ENCODE data around the gene HOXD11.

HOXD11 gene

GRCh38 chr2:176074919-176075425 lies 32.1 kb upstream of the HOXD11 start:
- DNase-seq (ENCODE audit: insufficient read length) (no peak), FAIRE-seq (no peak)
- no peak for TF ChIP-seq POLR2AphosphoS5 (IDR thresholded peaks at IDR 0.05; ENCODE audit: low read depth, low read length)
- no peak for TF ChIP-seq TAF1 (IDR thresholded peaks at IDR 0.05; ENCODE audit: borderline replicate concordance, low read depth, low read length)
- no peak for TF ChIP-seq POLR2A (IDR thresholded peaks at IDR 0.05; ENCODE audit: low read depth, low read length)

GRCh38 chr2:176075481-176075880 lies 31.6 kb upstream of the HOXD11 start:
- DNase-seq (ENCODE audit: insufficient read length) (no peak), FAIRE-seq (peak; percentile 50)
- TF ChIP-seq POLR2A (IDR thresholded peaks at IDR 0.05; ENCODE audit: low read depth, low read length) = no peak
- TF ChIP-seq TAF1 (IDR thresholded peaks at IDR 0.05; ENCODE audit: borderline replicate concordance, low read depth, low read length) = no peak
- no peak for TF ChIP-seq POLR2AphosphoS5 (IDR thresholded peaks at IDR 0.05; ENCODE audit: low read depth, low read length)

- no peak for TF ChIP-seq POLR2AphosphoS5 (IDR thresholded peaks at IDR 0.05; ENCODE audit: low read depth, low read length)
- FAIRE-seq = no peak
- no peak for DNase-seq (ENCODE audit: insufficient read length)
Observed at GRCh38 chr2:176076063-176076462, 31.0 kb upstream of the HOXD11 start.

GRCh38 chr2:176076796-176077195 lies 30.3 kb upstream of the HOXD11 start:
- no peak for DNase-seq (ENCODE audit: insufficient read length)
- TF ChIP-seq POLR2A (IDR thresholded peaks at IDR 0.05; ENCODE audit: low read depth, low read length) (no peak), TAF1 (IDR thresholded peaks at IDR 0.05; ENCODE audit: borderline replicate concordance, low read depth, low read length) (no peak), POLR2AphosphoS5 (IDR thresholded peaks at IDR 0.05; ENCODE audit: low read depth, low read length) (no peak)
- no peak for FAIRE-seq

GRCh38 chr2:176078541-176079284 lies 28.4 kb upstream of the HOXD11 start:
- no peak for FAIRE-seq
- TF ChIP-seq POLR2AphosphoS5 (IDR thresholded peaks at IDR 0.05; ENCODE audit: low read depth, low read length) = no peak
- no peak for TF ChIP-seq POLR2A (IDR thresholded peaks at IDR 0.05; ENCODE audit: low read depth, low read length)
- TF ChIP-seq TAF1 (IDR thresholded peaks at IDR 0.05; ENCODE audit: borderline replicate concordance, low read depth, low read length) = no peak
- no peak for DNase-seq (ENCODE audit: insufficient read length)

- TF ChIP-seq TAF1 (IDR thresholded peaks at IDR 0.05; ENCODE audit: borderline replicate concordance, low read depth, low read length) = no peak
- no peak for TF ChIP-seq POLR2A (IDR thresholded peaks at IDR 0.05; ENCODE audit: low read depth, low read length)
- no peak for TF ChIP-seq POLR2AphosphoS5 (IDR thresholded peaks at IDR 0.05; ENCODE audit: low read depth, low read length)
- FAIRE-seq (no peak), DNase-seq (ENCODE audit: insufficient read length) (no peak)
Observed at GRCh38 chr2:176079285-176079830, 27.7 kb upstream of the HOXD11 start.

GRCh38 chr2:176079831-176080539 lies 27.1 kb upstream of the HOXD11 start:
- FAIRE-seq = no peak
- TF ChIP-seq POLR2A (IDR thresholded peaks at IDR 0.05; ENCODE audit: low read depth, low read length) (no peak), POLR2AphosphoS5 (IDR thresholded peaks at IDR 0.05; ENCODE audit: low read depth, low read length) (no peak), TAF1 (IDR thresholded peaks at IDR 0.05; ENCODE audit: borderline replicate concordance, low read depth, low read length) (no peak)
- no peak for DNase-seq (ENCODE audit: insufficient read length)

GRCh38 chr2:176080540-176081375 lies 26.3 kb upstream of the HOXD11 start:
- TF ChIP-seq POLR2AphosphoS5 (IDR thresholded peaks at IDR 0.05; ENCODE audit: low read depth, low read length) (no peak), POLR2A (IDR thresholded peaks at IDR 0.05; ENCODE audit: low read depth, low read length) (no peak), TAF1 (IDR thresholded peaks at IDR 0.05; ENCODE audit: borderline replicate concordance, low read depth, low read length) (no peak)
- DNase-seq (ENCODE audit: insufficient read length) = no peak
- FAIRE-seq = no peak

- TF ChIP-seq TAF1 (IDR thresholded peaks at IDR 0.05; ENCODE audit: borderline replicate concordance, low read depth, low read length) = no peak
- FAIRE-seq (no peak), DNase-seq (ENCODE audit: insufficient read length) (no peak)
Observed at GRCh38 chr2:176081376-176081836, 25.7 kb upstream of the HOXD11 start.

- no peak for TF ChIP-seq POLR2AphosphoS5 (IDR thresholded peaks at IDR 0.05; ENCODE audit: low read depth, low read length)
- no peak for TF ChIP-seq TAF1 (IDR thresholded peaks at IDR 0.05; ENCODE audit: borderline replicate concordance, low read depth, low read length)
- TF ChIP-seq POLR2A (IDR thresholded peaks at IDR 0.05; ENCODE audit: low read depth, low read length) = no peak
- FAIRE-seq = no peak
Observed at GRCh38 chr2:176081837-176082524, 25.1 kb upstream of the HOXD11 start.

GRCh38 chr2:176082525-176082823 lies 24.6 kb upstream of the HOXD11 start:
- FAIRE-seq = no peak
- no peak for DNase-seq (ENCODE audit: insufficient read length)
- TF ChIP-seq TAF1 (IDR thresholded peaks at IDR 0.05; ENCODE audit: borderline replicate concordance, low read depth, low read length) (no peak), POLR2AphosphoS5 (IDR thresholded peaks at IDR 0.05; ENCODE audit: low read depth, low read length) (no peak), POLR2A (IDR thresholded peaks at IDR 0.05; ENCODE audit: low read depth, low read length) (no peak)

More at GRCh38 chr2:176081837-176082524, 25.1 kb upstream of the HOXD11 start:
- DNase-seq (ENCODE audit: insufficient read length) = no peak

All from GM12892 (cell line).